ENCODE results near the gene RBM10. TPM values are rescaled to one million over a fixed set of nuclear protein-coding genes. Genes with fewer than 3 reads are reported as not detected.

RBM10 gene
- total RNA-seq, 1 donor from 2014 or later: 74.6 TPM

DNA sequence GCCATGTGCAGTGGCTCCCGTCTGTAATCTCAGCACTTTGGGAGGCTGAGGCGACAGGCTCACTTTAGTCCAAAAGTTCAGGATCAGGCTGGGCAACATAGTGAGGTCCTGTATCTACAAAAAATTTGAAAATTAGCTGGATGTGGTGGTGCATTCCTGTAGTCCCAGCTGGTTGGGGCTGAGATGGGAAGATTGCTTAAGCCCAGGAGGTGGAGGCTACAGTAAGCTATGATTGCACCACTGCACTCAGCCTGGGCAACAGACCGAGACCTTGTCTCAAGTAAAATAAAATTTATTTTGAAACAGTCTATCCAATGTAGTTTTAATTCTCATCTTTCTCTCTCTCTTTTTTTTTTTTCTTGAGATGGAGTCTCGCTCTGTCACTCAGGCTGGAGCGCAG, 21.1 kb downstream of the RBM10 start:
- no peak overlapping the region for H3K4me3 Mint-ChIP-seq (ENCODE audit: unreplicated experiment)
- no peak overlapping the region for H3K27ac Mint-ChIP-seq (ENCODE audit: unreplicated experiment)
- no peaks in the 10 kb centered on the region for H3K4me1 Mint-ChIP-seq (ENCODE audit: low read depth, unreplicated experiment)
- DNase-seq: no peak
- TF ChIP-seq, protein P1, sequence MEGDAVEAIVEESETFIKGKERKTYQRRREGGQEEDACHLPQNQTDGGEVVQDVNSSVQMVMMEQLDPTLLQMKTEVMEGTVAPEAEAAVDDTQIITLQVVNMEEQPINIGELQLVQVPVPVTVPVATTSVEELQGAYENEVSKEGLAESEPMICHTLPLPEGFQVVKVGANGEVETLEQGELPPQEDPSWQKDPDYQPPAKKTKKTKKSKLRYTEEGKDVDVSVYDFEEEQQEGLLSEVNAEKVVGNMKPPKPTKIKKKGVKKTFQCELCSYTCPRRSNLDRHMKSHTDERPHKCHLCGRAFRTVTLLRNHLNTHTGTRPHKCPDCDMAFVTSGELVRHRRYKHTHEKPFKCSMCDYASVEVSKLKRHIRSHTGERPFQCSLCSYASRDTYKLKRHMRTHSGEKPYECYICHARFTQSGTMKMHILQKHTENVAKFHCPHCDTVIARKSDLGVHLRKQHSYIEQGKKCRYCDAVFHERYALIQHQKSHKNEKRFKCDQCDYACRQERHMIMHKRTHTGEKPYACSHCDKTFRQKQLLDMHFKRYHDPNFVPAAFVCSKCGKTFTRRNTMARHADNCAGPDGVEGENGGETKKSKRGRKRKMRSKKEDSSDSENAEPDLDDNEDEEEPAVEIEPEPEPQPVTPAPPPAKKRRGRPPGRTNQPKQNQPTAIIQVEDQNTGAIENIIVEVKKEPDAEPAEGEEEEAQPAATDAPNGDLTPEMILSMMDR (IDR thresholded peaks at IDR 0.05; ENCODE audit: partially characterized antibody, unreplicated experiment): no peak
- peaks cover 4% of the 10 kb centered on the region for H3K27me3 Mint-ChIP-seq (ENCODE audit: unreplicated experiment)
- H3K36me3 Mint-ChIP-seq (ENCODE audit: unreplicated experiment): no peaks in the 10 kb centered on the region
- H3K9me3 Mint-ChIP-seq (ENCODE audit: unreplicated experiment): peaks cover 2% of the 10 kb centered on the region

GRCh38 chrX:47168495-47169073, 23.6 kb downstream of the RBM10 start:
- DNase-seq: no peak
- TF ChIP-seq, protein P1 (IDR thresholded peaks at IDR 0.05; ENCODE audit: partially characterized antibody, unreplicated experiment): no peak
- Mint-ChIP-seq H3K4me3 (ENCODE audit: unreplicated experiment) (no peak overlapping the region), H3K9me3 (ENCODE audit: unreplicated experiment) (peaks cover 4% of the 10 kb centered on the region), H3K27ac (ENCODE audit: unreplicated experiment) (no peak overlapping the region), H3K27me3 (ENCODE audit: unreplicated experiment) (peaks cover 4% of the 10 kb centered on the region), H3K4me1 (ENCODE audit: low read depth, unreplicated experiment) (no peaks in the 10 kb centered on the region), H3K36me3 (ENCODE audit: unreplicated experiment) (no peaks in the 10 kb centered on the region)

DNA sequence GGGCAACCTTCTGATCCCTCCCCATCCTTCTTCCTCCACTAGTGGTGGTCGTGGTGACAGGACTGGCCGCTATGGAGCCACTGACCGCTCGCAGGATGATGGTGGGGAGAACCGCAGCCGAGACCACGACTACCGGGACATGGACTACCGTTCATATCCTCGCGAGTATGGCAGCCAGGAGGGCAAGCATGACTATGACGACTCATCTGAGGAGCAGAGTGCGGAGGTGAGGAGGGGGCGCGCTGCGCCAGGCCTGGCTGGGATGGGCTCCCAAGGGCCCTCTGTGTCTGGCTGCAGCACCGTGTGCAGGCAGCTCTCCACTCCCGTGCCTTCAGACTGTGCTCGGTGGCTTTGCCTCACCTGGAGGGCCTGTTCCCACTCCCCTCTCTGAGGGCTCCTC, 24.3 kb downstream of the RBM10 start:
- no peaks in the 10 kb centered on the region for H3K36me3 Mint-ChIP-seq (ENCODE audit: unreplicated experiment)
- H3K4me1 Mint-ChIP-seq (ENCODE audit: low read depth, unreplicated experiment): no peaks in the 10 kb centered on the region
- no peak overlapping the region for H3K27ac Mint-ChIP-seq (ENCODE audit: unreplicated experiment)
- DNase-seq: no peak
- TF ChIP-seq, protein P1 (IDR thresholded peaks at IDR 0.05; ENCODE audit: partially characterized antibody, unreplicated experiment): no peak
- peaks cover 4% of the 10 kb centered on the region for H3K9me3 Mint-ChIP-seq (ENCODE audit: unreplicated experiment)
- no peak overlapping the region for H3K4me3 Mint-ChIP-seq (ENCODE audit: unreplicated experiment)
- H3K27me3 Mint-ChIP-seq (ENCODE audit: unreplicated experiment): peaks cover 4% of the 10 kb centered on the region

- Mint-ChIP-seq H3K4me1 (ENCODE audit: low read depth, unreplicated experiment) (no peaks in the 10 kb centered on the region), H3K27me3 (ENCODE audit: unreplicated experiment) (peaks cover 4% of the 10 kb centered on the region), H3K36me3 (ENCODE audit: unreplicated experiment) (no peaks in the 10 kb centered on the region), H3K4me3 (ENCODE audit: unreplicated experiment) (no peak overlapping the region), H3K27ac (ENCODE audit: unreplicated experiment) (no peak overlapping the region), H3K9me3 (ENCODE audit: unreplicated experiment) (peaks cover 4% of the 10 kb centered on the region)
- TF ChIP-seq, protein P1 (IDR thresholded peaks at IDR 0.05; ENCODE audit: partially characterized antibody, unreplicated experiment): no peak
- DNase-seq: no peak
Measured at GRCh38 chrX:47169726-47170515, 24.9 kb downstream of the RBM10 start.

All from glutamatergic neuron (in vitro differentiated cells).